Nephron progenitor cell (in vitro differentiated cells): ENCODE measurements around the gene MUSTN1.

Source experiments
- DNase-seq: peaks from one replicate; pipeline ENCODE4 v3.0.0; 2021
- H3K27ac Mint-ChIP-seq: 2 replicates; pipeline ENCODE4 v1.8.0; 2021; ENCODE audit warnings: mild to moderate bottlenecking, moderate library complexity, mixed read lengths
- H3K27me3 Mint-ChIP-seq: 2 replicates; pipeline ENCODE4 v1.8.0; 2021; ENCODE audit warnings: mild to moderate bottlenecking, low read depth, mixed read lengths; ENCODE audit not compliant: poor library complexity
- H3K36me3 Mint-ChIP-seq: 2 replicates; pipeline ENCODE4 v1.8.0; 2021; ENCODE audit warnings: low read depth, mixed read lengths
- H3K4me1 Mint-ChIP-seq: 2 replicates; pipeline ENCODE4 v1.8.0; 2021; ENCODE audit warnings: mixed read lengths
- H3K4me3 Mint-ChIP-seq: 2 replicates; pipeline ENCODE4 v1.8.0; 2021; ENCODE audit warnings: mild to moderate bottlenecking, moderate library complexity, mixed read lengths
- H3K9me3 Mint-ChIP-seq: 2 replicates; pipeline ENCODE4 v1.8.0; 2021; ENCODE audit warnings: mild to moderate bottlenecking, moderate library complexity, mixed read lengths
- CTCF ChIP-seq: fragments of 200-600 bp; sonication (generic); IDR thresholded peaks from 2 replicates; pipeline ENCODE4 v1.5.0; 2021; ENCODE audit warnings: antibody characterized with exemption

The MUSTN1 gene

GRCh38 chr3:52809662-52810377 is 25.0 kb downstream of the MUSTN1 start:
- Mint-ChIP-seq H3K4me1 (no peaks in the 10 kb centered on the region), H3K4me3 (no peak overlapping the region), H3K27me3 (peaks cover 11% of the 10 kb centered on the region), H3K27ac (no peak overlapping the region), H3K36me3 (no peaks in the 10 kb centered on the region), H3K9me3 (no peaks in the 10 kb centered on the region)
- no peak for DNase-seq
- TF ChIP-seq CTCF: no peak

GRCh38 chr3:52809149-52809548 is 25.7 kb downstream of the MUSTN1 start:
- Mint-ChIP-seq H3K9me3 (no peaks in the 10 kb centered on the region), H3K27ac (no peak overlapping the region), H3K4me3 (no peak overlapping the region), H3K4me1 (no peaks in the 10 kb centered on the region), H3K27me3 (peaks cover 11% of the 10 kb centered on the region), H3K36me3 (no peaks in the 10 kb centered on the region)
- TF ChIP-seq CTCF: no peak
- no peak for DNase-seq

- H3K9me3 Mint-ChIP-seq: no peaks in the 10 kb centered on the region
- no peaks in the 10 kb centered on the region for H3K36me3 Mint-ChIP-seq
- no peak for DNase-seq
- TF ChIP-seq CTCF: no peak
- peaks cover 4% of the 10 kb centered on the region for H3K27me3 Mint-ChIP-seq
- peak overlapping the region; percentile 36 for H3K27ac Mint-ChIP-seq
- no peaks in the 10 kb centered on the region for H3K4me1 Mint-ChIP-seq
- H3K4me3 Mint-ChIP-seq: no peak overlapping the region
These were observed 29.4 kb downstream of the MUSTN1 start for GRCh38 chr3:52805270-52806039.

DNA sequence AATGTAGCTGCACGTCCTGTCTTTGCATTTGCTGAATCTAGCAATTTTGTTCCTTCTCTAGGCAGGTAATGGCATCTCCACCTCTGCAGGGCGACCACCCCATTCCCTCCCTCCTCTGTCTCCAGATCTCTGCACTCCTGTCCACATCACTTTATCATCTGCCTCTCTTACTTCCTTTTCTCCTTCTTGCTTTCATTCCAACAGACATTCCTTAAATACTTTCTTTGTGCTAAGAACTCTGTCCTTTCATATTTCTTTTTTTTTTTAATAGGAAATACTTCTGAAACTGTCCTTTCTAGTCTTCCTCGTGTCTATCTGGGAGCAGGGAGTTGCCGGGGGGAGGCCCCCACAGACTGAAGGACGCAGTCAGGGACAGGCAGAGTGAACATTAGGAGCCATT is 33.0 kb downstream of the MUSTN1 start:
- Mint-ChIP-seq H3K27ac (no peak overlapping the region), H3K9me3 (no peaks in the 10 kb centered on the region), H3K27me3 (peaks cover 3% of the 10 kb centered on the region), H3K4me3 (no peak overlapping the region), H3K4me1 (no peaks in the 10 kb centered on the region), H3K36me3 (no peaks in the 10 kb centered on the region)
- TF ChIP-seq CTCF: no peak
- DNase-seq: no peak

- Mint-ChIP-seq H3K27ac (no peak overlapping the region), H3K27me3 (peaks cover 3% of the 10 kb centered on the region), H3K36me3 (no peaks in the 10 kb centered on the region), H3K4me1 (peaks cover 11% of the 10 kb centered on the region), H3K4me3 (no peak overlapping the region), H3K9me3 (no peaks in the 10 kb centered on the region)
- no peak for DNase-seq
- no peak for TF ChIP-seq CTCF
These were observed 34.7 kb downstream of the MUSTN1 start for GRCh38 chr3:52800079-52800478.
